HPDE6-E6E7 (cell line): ENCODE data around the gene ING3.

ENCODE experiments used
- DNase-seq: peaks from one replicate; pipeline ENCODE4 v3.0.0; 2011; ENCODE audit warnings: missing footprints; ENCODE audit errors: extremely low spot score

ING3 gene

DNA sequence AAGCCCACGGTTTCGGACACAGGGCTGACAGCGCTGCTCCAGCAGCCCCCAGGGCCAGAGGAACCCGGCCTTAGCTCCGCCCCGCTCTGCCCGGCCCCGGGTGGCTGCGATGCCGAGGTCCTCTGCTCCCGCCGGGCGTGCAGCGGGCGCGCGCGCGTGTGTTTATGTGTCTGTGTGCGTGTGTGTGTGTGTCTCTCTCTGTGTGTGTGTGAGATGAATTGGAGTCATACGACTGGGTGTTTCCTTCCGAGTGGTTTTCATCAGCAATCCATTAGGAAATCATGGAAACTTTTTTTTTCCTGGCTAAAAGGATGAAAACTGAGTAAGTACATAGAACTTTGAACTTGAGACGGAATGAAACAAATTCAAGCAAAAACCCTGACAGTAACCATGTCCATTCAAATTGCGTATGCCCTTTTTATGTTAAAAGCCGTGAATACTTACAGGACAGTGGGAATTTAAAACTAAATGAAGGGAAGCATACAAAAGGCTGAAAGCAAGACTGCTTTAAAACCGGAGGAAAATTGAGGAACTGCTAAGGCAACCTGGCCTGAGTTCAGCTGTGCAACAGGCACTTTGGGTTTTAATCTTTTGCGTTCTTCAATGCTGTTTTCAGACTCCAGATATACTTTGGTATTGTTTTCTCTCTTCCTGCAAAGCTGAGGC lies 38.1 kb downstream of the ING3 start, which contains the start of gene CPED1:
Gene CPED1, plus strand, starts transcription at position 121 of the 666 bp plus-strand sequence. CDS start 911 bp downstream, outside the sequence.
- peak; percentile 38 for DNase-seq

DNA sequence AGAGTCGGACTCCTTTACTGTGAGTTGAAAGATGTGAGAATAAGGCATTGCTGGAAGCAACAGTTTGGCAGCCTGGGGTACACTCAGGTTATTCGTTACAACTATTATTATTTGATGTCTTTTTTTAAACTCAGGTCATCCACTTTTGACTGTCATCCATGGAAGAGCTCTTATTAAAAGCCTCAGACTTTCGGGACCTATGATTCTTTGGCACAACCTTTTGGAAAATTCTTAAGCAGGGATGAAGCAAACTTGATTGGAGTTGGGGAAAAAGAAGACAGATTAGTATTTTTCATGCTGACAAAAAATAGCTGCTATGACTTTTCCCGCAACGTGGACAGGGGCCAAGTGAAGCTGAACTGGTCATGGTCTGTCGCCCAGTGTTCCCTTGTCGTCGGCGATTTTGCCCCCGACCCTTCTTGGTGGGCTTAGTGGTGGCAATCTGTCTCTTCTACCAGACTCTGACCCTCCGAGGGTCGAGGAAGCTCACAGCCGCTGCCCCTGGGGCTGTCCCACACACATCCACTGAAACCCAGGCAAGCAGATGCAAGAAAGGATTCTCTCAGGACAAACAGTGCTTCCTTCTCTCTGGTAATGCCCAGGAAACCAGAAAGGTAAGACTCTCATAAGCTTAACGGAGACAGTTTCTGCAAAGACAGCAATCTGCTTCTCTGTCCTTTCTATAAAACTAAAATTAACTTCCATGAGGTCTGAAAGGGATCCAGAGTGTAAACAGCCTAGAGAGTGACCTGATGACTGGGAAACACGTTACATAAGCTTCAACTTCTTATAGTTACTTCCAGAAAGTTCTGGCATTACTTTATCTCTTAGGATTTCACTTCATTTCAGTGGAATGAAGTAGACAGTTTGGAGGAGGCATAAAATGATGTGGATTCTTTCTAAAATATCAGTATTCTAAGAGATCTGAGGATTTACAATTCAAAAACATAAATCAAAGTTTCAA lies 39.0 kb downstream of the ING3 start:
- DNase-seq: no peak

DNA sequence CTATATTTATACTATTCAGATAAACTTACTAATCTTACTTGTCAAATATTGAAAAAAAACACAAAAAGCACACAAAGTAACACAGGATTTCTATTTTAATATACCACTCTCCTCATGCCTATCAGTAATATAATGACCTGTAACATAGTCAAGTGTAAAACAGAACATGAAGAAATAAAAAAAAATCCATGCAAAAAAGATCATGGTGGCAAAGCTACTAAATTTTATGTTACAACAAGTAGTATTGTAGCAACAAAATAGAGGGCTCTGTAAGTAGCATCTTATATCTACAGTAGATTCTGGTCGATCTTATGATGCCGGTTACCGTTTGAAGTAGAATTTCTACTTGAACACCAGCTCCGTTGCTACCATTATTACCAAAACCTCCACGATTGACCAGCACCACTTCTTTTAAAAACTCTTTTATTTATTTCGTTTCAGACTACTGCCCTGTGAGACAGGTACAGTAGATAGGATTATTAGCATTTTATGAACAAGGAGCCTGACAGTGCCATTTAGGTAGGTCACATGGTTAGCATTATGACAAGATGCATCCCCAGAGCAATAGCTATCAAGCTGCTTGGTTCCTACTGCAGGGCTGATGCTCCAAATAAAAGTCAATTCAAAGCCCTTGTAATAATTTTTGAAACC lies 40.0 kb downstream of the ING3 start:
- DNase-seq: no peak

DNA sequence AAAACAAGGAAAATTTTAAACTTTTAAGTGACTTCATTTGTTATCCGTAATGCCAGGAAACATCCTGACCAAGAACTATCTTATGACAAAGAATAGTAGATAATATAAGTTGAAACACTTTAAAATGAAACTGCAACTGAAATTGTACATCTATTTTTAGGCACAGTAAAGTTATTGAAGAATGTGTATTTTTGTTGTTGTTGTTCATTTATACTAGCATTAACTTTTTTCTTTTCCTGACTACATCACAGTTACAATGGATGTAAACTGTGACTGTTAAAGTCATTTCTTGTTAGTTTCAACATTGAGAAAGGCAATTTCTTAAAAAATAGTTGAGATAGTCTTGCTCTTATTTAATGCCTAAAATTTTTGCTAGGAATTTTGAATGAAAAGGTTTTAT lies 40.6 kb downstream of the ING3 start:
- DNase-seq: no peak

DNA sequence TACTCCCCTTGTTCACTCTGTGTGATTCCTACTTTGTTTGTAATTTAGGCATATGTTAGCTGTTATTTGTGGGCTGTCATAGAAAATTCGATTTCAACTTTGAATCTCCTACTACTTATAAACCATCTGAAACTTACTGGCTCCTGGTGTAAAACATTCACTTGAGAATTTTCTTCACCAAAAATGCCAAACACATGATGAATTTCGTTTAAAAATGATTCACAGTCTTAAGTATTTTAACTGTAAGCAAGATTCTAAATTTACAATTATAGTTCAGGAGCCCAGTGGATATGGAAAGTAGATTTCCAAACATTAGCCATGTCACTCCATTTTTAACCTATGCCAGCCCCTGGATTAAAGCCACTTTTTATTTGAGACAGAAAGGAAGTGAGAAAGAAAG lies 41.0 kb downstream of the ING3 start:
- DNase-seq: no peak

DNA sequence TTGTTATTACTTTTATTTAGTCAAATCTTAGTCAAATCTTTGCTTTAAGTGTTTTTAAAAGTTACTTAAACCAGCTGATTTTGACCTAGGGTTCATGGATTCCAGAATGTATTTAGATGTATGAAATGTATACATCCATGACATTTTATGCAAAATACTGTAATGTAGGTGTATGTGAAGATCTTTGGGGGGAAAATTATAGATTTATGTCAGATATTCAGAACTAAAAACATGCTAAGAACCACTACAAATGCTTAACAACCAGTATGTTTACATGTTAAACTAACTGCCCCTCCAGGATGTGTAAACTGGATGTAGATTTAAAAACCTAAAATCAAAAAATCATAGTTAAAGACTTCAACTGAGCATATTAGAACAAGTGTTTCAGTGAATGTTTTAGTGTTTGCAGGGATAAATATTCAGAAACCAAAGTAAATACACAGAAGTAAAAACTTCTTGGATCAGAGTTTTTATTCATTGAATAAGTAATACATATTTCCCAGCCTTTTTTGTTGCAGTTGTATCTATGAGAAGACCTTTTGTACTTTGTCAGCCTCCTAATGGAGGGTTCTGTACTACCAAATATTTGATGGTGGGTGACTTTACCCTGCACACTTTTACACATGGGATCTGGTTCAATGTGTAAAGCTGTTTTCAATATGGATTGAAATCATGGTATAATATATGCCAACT lies 41.8 kb downstream of the ING3 start:
- no peak for DNase-seq

DNA sequence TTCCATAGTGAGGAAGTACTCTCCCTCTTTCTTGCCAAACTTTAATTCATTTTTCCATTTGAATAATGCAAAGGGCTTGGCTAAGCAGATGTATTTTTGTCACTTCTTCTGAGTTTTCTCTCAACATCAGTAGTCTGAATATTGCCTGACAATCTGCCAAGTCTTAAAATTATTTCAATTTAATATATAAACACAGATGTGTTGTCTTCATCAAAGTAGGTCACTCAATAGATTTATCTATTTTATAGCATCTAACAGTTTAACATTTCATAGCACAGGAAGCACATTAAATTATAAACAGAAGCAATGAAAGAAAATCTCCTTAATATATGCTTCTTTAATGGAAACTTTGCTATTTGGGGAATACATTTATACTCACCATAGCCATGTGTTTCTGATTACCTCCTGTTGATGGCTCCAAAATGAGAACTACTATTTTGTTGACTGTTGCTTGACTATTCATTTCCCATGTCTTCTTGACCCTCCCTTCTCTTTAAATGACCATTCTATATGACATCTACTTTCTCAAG lies 42.5 kb downstream of the ING3 start:
- DNase-seq: no peak

DNA sequence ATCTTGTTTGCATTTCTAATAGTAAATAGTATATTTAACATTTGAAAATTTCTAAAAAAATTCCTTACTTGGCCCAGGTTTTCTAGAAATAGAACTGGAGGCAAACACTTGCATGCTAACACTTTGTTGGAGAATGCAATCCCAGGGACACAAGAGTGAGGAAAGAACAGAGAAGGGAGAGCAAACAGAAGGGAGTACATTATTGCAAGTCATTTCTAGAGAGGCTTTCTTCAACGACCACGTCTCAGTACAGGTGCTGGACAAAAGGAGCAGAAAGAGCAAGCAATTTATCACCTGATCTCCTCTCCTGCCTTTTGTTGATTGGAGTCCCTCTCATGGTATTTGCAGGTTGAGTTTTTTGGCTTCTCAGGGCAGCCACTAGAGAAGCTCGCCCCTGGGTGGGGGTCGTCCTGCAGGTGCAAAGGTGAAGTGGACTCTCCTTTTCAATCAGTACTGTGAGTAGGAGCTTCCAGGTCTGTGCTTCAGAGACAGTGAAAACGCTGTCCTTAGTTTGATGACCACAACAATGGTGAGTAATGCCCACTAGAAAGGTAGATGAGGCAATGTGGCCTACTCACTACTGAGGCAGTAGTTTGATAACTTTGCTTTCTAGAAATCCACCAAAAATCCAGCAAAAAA lies 43.1 kb downstream of the ING3 start:
- no peak for DNase-seq

DNA sequence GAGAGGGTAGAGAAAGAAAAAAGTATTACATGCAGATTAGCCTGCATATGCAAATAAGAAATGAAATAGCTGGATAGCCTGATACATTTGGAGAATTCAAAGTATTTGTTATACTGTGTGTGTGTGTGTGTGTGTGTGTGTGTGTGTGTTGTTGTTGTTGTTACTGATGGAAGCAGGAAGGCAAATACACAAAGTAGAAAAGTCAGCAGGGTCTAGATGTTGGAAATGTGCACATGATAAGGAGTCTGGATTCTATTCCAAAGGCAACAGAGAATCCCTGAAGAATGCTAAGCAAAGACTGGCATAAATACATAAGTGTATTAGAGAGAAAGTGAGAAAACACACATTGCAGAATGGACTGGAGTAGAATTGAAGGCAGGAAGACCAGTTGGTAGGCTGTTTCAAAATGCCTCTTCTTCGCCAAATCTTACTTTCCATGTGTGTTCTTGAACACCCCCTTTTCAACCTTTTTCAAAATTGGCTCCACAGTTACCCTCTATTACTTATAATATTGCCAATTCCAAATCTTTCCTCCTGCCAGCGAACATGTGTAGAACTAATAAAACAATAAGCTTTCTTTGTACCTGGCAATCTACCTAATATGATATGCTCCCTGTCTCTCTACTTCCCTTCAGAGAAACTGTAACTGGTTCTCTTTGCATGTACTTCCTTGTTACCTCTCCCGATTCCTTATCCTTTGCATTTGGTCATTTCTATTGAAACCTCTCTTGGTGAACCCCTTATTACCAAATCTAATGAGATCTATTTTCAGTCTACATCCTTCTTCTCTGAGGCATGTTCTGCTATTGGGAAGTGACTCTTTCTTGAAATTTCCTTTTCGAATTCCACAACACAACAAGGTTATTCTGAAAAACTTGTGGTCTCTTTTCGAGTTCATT lies 44.2 kb downstream of the ING3 start:
- no peak for DNase-seq

DNA sequence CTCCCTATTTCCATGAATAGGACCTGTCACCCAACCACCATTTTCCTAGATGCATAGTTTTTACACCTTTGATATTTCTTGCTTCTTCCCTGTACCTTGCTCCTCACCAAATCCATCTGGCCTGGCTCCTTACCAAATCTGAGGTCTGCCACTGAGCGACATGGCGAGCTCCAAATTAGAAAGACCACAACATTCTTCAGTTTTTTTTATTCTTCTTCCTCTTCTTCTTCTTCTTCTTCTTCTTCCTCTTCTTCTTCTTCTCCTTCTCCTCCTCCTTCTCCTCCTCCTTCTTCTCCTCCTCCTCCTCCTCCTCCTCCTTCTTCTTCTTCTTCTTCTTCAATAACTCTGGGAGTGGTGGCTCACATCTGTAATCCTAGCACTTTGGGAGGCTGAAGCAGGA lies 45.1 kb downstream of the ING3 start:
- no peak for DNase-seq

DNA sequence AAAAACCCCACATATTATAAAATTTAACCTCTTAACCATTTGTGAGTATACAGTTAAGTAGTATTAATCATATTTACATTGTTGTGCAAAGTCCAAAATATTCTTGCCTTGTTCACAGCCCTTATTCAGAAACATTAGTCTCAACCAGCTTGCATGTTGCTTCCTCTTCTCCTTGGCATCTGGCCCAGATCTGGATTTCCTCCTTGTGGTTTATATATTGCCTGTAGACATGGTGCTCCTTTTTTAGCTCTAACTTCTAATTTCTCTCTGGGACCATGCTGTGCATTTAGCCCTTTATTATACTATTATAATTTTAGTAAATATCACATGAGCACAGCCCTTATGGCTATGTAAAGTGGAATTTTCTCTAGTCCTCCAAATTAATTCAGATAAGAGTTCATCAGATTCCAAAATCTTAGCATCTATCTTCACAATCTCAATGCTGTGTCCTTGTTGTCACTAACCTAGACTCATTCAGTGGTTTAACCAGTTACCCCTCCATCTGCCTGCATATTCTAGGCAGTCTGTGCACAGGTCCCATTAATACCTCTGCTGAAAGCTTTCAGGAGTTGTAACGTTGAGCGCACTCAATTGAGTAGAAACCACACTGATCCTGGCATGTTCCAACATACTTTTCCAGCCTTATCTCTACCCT lies 45.9 kb downstream of the ING3 start:
- DNase-seq: peak; percentile 35

DNA sequence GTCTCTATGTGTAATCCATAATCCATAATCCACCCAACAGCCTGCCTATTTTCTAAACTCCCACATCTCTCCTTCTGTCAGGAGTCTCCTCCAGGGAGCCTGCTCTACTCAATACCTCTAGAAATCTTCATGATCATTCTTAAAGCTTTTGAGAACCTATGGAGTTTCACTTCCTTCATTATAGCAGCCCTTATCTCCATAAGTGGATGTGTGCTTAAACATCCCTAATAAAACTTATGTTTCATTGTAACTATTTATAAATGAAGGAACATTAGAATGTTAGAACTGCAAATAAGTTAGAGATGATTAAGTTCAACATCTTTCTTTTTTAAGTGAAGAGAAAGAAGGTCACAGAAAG lies 46.4 kb downstream of the ING3 start:
- DNase-seq: no peak

DNA sequence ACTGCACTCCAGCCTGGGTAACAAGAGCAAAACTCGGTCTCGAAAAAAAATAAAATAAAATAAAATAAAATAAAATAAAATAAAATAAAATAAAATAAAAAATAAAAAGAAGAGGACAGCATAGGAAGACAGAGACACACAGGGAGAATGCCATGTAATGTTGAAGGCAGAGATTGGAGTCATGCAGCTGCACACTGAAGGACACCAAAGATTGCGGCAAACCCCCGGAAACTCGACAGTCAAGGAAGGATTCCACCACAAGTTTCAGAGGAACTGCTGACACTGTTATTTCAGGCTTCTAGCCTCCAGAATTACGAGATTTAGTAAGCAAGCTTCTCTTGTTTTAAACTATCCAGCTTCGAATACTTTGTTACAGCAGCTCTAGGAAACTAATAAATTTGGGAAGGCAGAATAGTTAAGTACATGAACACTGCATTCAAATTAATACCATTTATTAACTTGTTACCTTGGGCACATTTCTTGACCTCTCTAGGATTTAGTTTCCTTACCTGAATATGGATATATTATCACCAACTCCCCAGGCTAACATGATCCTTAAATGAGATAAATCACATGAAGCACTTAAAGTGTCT lies 47.4 kb downstream of the ING3 start:
- DNase-seq: no peak

DNA sequence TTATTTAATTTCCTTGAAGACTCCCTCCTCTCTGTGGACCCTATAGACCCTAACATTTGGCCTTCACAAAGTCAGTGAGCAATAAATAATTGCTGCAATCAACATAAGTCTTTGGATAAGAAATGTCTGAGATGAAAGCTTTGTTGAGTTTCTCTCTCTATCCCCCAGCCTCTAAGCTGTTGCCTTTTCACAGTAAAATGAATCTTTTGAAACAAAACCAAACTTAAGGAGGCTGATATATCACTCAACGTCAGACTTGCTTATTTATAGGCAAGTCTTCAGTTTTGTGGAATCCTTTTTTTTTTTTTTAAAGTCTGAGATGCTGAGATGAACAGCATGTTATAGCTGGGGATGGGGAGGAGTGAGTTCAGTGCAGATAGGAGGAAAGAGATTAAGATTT lies 47.9 kb downstream of the ING3 start:
- no peak for DNase-seq

DNA sequence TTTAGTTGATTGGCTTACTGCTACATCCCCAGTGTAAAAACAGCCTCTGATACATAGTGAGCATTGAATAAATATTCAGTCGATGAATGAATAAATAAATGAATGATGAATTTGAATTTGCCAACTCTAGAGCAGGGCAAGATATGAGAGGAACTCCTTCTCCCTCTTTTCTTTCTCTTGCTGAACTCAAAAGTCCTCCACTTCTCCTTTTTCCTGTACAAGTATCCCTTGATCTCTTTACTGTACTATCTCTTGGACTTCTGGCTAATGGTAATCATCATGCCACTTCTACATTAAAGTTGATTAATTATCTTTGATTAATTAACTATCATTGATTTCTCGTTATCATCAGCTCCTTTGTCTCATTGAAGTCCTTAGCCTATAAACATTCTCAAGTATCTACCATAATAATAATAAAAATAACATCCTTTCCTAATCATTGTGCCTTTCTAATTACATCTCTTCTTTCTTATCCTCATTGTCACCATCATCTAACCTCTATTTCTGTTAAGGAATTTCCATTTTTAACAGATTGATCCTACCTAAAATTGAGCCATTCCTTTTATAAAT lies 48.5 kb downstream of the ING3 start:
- no peak for DNase-seq

DNA sequence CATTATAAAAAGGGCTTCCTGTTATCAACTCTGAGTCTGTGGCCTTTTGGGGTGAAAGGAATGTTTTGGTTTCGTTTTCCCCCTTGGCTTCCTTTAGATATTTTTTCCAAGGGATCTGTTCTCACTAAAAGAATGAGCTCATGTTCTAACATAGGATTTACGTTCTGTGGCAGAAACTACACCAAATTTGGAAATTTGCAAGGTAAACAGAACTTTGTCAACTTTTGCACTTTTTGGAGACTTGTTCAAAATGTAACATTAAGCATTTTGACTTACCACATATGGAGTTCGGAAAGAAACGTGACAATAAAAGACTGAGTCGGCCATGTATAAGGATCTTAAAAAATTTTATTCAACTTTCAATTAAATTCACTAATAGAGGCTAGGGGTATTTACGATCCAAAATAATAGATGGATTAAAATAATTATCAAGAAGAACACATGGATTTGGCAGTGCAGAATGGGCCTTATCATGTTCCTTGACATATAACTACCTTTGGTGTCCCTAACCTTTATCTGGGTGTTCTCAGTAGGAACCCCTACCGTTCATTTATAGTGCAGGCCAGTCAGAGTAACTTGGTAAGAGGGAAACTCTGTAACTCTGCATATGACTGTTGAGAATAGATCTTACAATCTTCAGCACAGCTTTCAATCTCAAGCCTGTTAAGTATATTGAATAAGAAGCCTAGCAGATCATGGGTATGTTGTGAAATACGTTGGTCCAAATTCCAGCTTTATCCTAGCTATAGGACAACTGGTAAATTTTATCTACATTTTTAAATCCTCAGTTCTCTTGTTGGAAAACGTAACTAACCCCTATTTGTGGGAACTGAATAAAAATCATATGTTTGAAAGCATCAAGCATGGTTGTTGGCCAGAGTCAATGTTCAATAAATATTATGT lies 49.8 kb downstream of the ING3 start:
- DNase-seq: no peak

DNA sequence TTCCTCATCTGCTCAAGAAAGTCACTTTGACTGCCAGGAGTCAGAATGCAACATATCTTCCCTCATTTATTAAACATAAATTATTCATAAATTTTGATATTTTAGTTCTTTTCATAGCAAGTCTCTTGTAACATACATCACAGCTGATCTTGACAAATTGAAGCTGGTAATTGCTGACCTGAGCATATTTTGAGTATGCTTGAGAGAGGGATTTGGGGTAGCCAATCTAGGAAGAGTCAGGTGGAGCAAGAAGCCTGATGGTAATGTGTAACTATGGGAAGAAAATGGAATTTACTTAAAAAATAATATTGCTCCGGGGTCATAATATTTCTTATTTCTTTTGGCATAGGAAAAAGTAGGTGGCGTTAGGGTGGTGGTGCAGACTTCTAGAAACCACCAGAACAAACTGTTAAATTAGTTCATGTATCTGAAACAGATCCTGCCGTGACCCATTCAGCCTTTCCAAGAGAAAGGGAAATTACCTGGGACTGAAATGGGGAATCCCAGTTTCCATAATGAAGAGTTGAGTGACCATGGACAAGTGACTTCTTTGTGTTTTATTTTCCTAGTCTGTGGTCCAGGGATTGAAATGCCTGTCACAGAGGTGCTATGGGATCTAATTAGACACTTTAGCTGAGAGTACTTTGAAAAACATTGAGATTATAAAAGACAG lies 50.8 kb downstream of the ING3 start:
- DNase-seq: no peak
